Neural cell (in vitro differentiated cells): Measurements from ENCODE around the gene BDKRB1.

Experiments
- CTCF ChIP-seq: fragments of 450-650 bp; IDR thresholded peaks from 2 replicates; pipeline ENCODE4 v1.5.1; 2014; ENCODE audit warnings: antibody characterized with exemption, mild to moderate bottlenecking, moderate library complexity; ENCODE audit not compliant: poor library complexity, severe bottlenecking
- EP300 ChIP-seq: fragments of 450-650 bp; conservative IDR thresholded peaks from 2 replicates; pipeline ENCODE4 v1.6.1; 2014; ENCODE audit warnings: antibody characterized with exemption, mild to moderate bottlenecking, moderate library complexity; ENCODE audit not compliant: poor library complexity, severe bottlenecking
- EZH2 ChIP-seq: fragments of 200-600, 300-800 bp; shearing (Covaris generic), sonication (generic); IDR thresholded peaks from 2 replicates; pipeline ENCODE4 v1.6.1; 2014; ENCODE audit warnings: antibody characterized with exemption, low read length, borderline replicate concordance, mild to moderate bottlenecking; ENCODE audit not compliant: insufficient read depth, poor library complexity, severe bottlenecking
- POLR2AphosphoS5 ChIP-seq: IDR thresholded peaks from 2 replicates; pipeline ENCODE4 v1.6.1; 2012
- RAD21 ChIP-seq: fragments of 450-650 bp; conservative IDR thresholded peaks from 2 replicates; pipeline ENCODE4 v1.6.1; 2014; ENCODE audit warnings: antibody characterized with exemption, mild to moderate bottlenecking, moderate library complexity
- REST ChIP-seq: IDR thresholded peaks from 2 replicates; pipeline ENCODE4 v1.6.1; 2012; ENCODE audit warnings: borderline replicate concordance
- TAF1 ChIP-seq: IDR thresholded peaks from 2 replicates; pipeline ENCODE4 v1.6.1; 2012; ENCODE audit warnings: low read depth

- TF ChIP-seq CTCF (no peak), EZH2 (no peak), EP300 (no peak), RAD21 (no peak), REST (no peak), POLR2AphosphoS5 (no peak), TAF1 (no peak)
Observed at GRCh38 chr14:96256407-96256806, 397 bp downstream of the BDKRB1 start.
